ENCODE results near the gene BAHCC1. TPM values are rescaled to one million over a fixed set of nuclear protein-coding genes. Genes with fewer than 3 reads are reported as not detected.

The BAHCC1 gene
- total and polyA plus RNA-seq, 2 donors (not counting 1 experiment from before 2014, with no cell fraction given), result 1.8 to 7.3 TPM

GRCh38 chr17:81428516-81428915, 33.3 kb downstream of the BAHCC1 start:
- Histone ChIP-seq H3K4me1 (ENCODE audit: control insufficient read depth, extremely low read depth, insufficient read depth, low read length) (peaks cover 12% of the 10 kb centered on the region), H3K4me2 (ENCODE audit: extremely low read depth, insufficient read depth, low read length) (no peak overlapping the region), H3K27me3 (ENCODE audit: control insufficient read depth, insufficient read depth, low read length) (no peaks in the 10 kb centered on the region), H4K20me1 (ENCODE audit: control insufficient read depth, extremely low read depth, insufficient read depth, low read length) (no peaks in the 10 kb centered on the region), H3K27ac (ENCODE audit: insufficient read depth, low read length) (no peak overlapping the region), H3K4me3 (replicated peaks in 1 of 4; ENCODE audit: control extremely low read depth in 1 of 4, insufficient read depth in 1 of 4, low read depth in 3 of 4, low read length in 4 of 4) (no peak overlapping the region), H3K79me2 (ENCODE audit: control insufficient read depth, insufficient read depth, low read length) (peaks cover 6% of the 10 kb centered on the region), H3K9ac (ENCODE audit: insufficient read depth, low read length) (no peak overlapping the region), H2AFZ (ENCODE audit: low read length) (no peak overlapping the region), H3K36me3 (ENCODE audit: control insufficient read depth, insufficient read depth, low read length) (no peaks in the 10 kb centered on the region), H3K9me3 (ENCODE audit: control insufficient read depth, insufficient read depth, low read depth, low read length) (no peaks in the 10 kb centered on the region)
- DNase-seq (ENCODE audit: low read depth in 2 of 2), result no peak
- TF ChIP-seq, protein P1, sequence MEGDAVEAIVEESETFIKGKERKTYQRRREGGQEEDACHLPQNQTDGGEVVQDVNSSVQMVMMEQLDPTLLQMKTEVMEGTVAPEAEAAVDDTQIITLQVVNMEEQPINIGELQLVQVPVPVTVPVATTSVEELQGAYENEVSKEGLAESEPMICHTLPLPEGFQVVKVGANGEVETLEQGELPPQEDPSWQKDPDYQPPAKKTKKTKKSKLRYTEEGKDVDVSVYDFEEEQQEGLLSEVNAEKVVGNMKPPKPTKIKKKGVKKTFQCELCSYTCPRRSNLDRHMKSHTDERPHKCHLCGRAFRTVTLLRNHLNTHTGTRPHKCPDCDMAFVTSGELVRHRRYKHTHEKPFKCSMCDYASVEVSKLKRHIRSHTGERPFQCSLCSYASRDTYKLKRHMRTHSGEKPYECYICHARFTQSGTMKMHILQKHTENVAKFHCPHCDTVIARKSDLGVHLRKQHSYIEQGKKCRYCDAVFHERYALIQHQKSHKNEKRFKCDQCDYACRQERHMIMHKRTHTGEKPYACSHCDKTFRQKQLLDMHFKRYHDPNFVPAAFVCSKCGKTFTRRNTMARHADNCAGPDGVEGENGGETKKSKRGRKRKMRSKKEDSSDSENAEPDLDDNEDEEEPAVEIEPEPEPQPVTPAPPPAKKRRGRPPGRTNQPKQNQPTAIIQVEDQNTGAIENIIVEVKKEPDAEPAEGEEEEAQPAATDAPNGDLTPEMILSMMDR (conservative IDR thresholded peaks at IDR 0.05 in 1 of 2, IDR thresholded peaks at IDR 0.05 in 1 of 2; ENCODE audit: low read depth in 1 of 2, low read length in 2 of 2), result no peak
- no peak for TF ChIP-seq EZH2 (IDR thresholded peaks at IDR 0.05; ENCODE audit: low read length, missing control alignments)

DNA sequence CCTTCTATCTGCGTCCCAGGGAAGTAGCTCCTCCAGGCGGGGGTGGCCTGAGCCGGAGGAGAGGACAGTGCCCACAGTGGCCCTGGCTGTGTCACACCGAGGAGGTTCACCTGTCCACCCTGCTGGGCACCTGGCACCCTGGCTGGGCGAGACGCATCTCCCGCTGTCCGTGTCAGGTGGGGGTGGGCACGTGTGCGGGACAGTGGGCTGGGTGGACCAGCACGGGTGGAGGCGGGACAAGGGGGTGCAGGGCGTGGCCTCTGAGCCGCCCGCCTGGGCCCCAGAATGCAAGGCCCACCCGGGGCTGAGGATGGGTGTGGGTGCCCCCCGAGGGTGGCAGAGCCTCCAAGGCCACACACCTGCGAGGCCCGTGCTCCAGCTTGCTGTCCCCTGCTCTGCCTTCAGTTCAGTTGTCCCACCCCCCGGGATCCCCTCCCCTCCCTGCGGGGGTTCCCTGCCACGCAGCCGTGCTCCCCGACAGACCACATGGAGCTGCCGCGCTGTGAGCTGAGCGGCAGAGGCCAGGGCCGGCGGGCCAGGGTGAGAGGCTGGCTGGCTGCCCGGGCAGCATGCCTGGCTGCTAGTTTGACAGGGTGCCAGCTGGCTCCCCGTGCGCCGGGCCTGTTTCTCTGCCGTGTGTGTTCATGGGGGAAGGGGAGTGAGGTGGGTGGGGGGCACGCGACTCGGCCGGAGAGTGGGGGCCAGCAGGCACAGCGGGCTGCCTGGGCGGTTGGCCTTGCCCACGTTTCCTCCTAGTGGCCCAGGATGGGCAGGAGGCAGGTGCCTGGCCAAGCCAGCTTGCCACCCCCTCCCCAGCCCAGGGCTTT, 33.9 kb downstream of the BAHCC1 start:
- Histone ChIP-seq H3K79me2 (ENCODE audit: control insufficient read depth, insufficient read depth, low read length) (peaks cover 6% of the 10 kb centered on the region), H3K9ac (ENCODE audit: insufficient read depth, low read length) (no peak overlapping the region), H3K27me3 (ENCODE audit: control insufficient read depth, insufficient read depth, low read length) (no peaks in the 10 kb centered on the region), H3K4me3 (replicated peaks in 1 of 4; ENCODE audit: control extremely low read depth in 1 of 4, insufficient read depth in 1 of 4, low read depth in 3 of 4, low read length in 4 of 4) (no peak overlapping the region), H3K9me3 (ENCODE audit: control insufficient read depth, insufficient read depth, low read depth, low read length) (no peaks in the 10 kb centered on the region), H4K20me1 (ENCODE audit: control insufficient read depth, extremely low read depth, insufficient read depth, low read length) (no peaks in the 10 kb centered on the region), H3K36me3 (ENCODE audit: control insufficient read depth, insufficient read depth, low read length) (no peaks in the 10 kb centered on the region), H3K4me2 (ENCODE audit: extremely low read depth, insufficient read depth, low read length) (peak overlapping the region; percentile 59), H2AFZ (ENCODE audit: low read length) (no peak overlapping the region), H3K4me1 (ENCODE audit: control insufficient read depth, extremely low read depth, insufficient read depth, low read length) (peaks cover 9% of the 10 kb centered on the region), H3K27ac (ENCODE audit: insufficient read depth, low read length) (no peak overlapping the region)
- DNase-seq (ENCODE audit: low read depth in 2 of 2), result peak; percentile 64 to 74
- TF ChIP-seq, protein P1 (conservative IDR thresholded peaks at IDR 0.05 in 1 of 2, IDR thresholded peaks at IDR 0.05 in 1 of 2; ENCODE audit: low read depth in 1 of 2, low read length in 2 of 2), result no peak
- TF ChIP-seq EZH2 (IDR thresholded peaks at IDR 0.05; ENCODE audit: low read length, missing control alignments), result no peak

GRCh38 chr17:81429821-81430551, 34.7 kb downstream of the BAHCC1 start:
- H3K4me3 ChIP-seq (replicated peaks in 1 of 4; ENCODE audit: control extremely low read depth in 1 of 4, insufficient read depth in 1 of 4, low read depth in 3 of 4, low read length in 4 of 4), result no peak overlapping the region
- peak overlapping the region; percentile 59 for H3K4me2 ChIP-seq (ENCODE audit: extremely low read depth, insufficient read depth, low read length)
- H3K9me3 ChIP-seq (ENCODE audit: control insufficient read depth, insufficient read depth, low read depth, low read length), result no peaks in the 10 kb centered on the region
- no peak overlapping the region for H3K27ac ChIP-seq (ENCODE audit: insufficient read depth, low read length)
- no peaks in the 10 kb centered on the region for H3K36me3 ChIP-seq (ENCODE audit: control insufficient read depth, insufficient read depth, low read length)
- no peak overlapping the region for H3K9ac ChIP-seq (ENCODE audit: insufficient read depth, low read length)
- no peaks in the 10 kb centered on the region for H3K79me2 ChIP-seq (ENCODE audit: control insufficient read depth, insufficient read depth, low read length)
- no peak for TF ChIP-seq EZH2 (IDR thresholded peaks at IDR 0.05; ENCODE audit: low read length, missing control alignments)
- TF ChIP-seq, protein P1 (conservative IDR thresholded peaks at IDR 0.05 in 1 of 2, IDR thresholded peaks at IDR 0.05 in 1 of 2; ENCODE audit: low read depth in 1 of 2, low read length in 2 of 2), result peak in 1 of 2 donors; percentile 23
- DNase-seq (ENCODE audit: low read depth in 2 of 2), result peak in 1 of 2 donors; percentile 69
- H3K4me1 ChIP-seq (ENCODE audit: control insufficient read depth, extremely low read depth, insufficient read depth, low read length), result peaks cover 9% of the 10 kb centered on the region
- no peaks in the 10 kb centered on the region for H4K20me1 ChIP-seq (ENCODE audit: control insufficient read depth, extremely low read depth, insufficient read depth, low read length)
- H3K27me3 ChIP-seq (ENCODE audit: control insufficient read depth, insufficient read depth, low read length), result no peaks in the 10 kb centered on the region
- no peak overlapping the region for H2AFZ ChIP-seq (ENCODE audit: low read length)
